RWPE2 (cell line): Measurements from ENCODE around the gene IFT81.
"Not testable (repeated sequence)": the region's sequence is repeated elsewhere in the genome, so short reads cannot be mapped to it uniquely, and the experiment has no call there.

ENCODE experiments used
- ATAC-seq: fragments of 200-7000 bp; cut with Tn5 transposase; 3 replicates; pipeline ENCODE4 v1.9.1; 2021; ENCODE audit warnings: low read depth
- DNase-seq: peaks from one replicate; pipeline ENCODE4 v3.0.0-alpha.2; 2020; ENCODE audit warnings: low spot score
- H3K27ac ChIP-seq: fragments of 450-650 bp; 2 replicates; pipeline ENCODE4 v1.5.1; 2017; ENCODE audit warnings: mild to moderate bottlenecking; ENCODE audit not compliant: poor library complexity, severe bottlenecking
- H3K27me3 ChIP-seq: fragments of 250-450 bp; sonication (Bioruptor Pico); 2 replicates; pipeline ENCODE4 v1.5.1; 2021; ENCODE audit warnings: mild to moderate bottlenecking, moderate library complexity; ENCODE audit not compliant: insufficient read depth, poor library complexity, severe bottlenecking
- H3K36me3 ChIP-seq: fragments of 250-450 bp; sonication (Bioruptor Pico); 2 replicates; pipeline ENCODE4 v1.5.1; 2020; ENCODE audit warnings: low read depth, mild to moderate bottlenecking, moderate library complexity
- H3K4me1 ChIP-seq: fragments of 250-450 bp; sonication (Bioruptor Pico); 2 replicates; pipeline ENCODE4 v1.5.1; 2021; ENCODE audit warnings: mild to moderate bottlenecking, moderate library complexity; ENCODE audit not compliant: insufficient read depth, poor library complexity, severe bottlenecking
- H3K4me3 ChIP-seq: fragments of 250-450 bp; sonication (Bioruptor Pico); 2 replicates; pipeline ENCODE4 v1.5.1; 2021; ENCODE audit warnings: mild to moderate bottlenecking, moderate library complexity; ENCODE audit not compliant: severe bottlenecking
- H3K9me3 ChIP-seq: fragments of 250-450 bp; sonication (Bioruptor Pico); 2 replicates; pipeline ENCODE4 v1.5.1; 2021; ENCODE audit warnings: mild to moderate bottlenecking, moderate library complexity; ENCODE audit not compliant: severe bottlenecking
- TF ChIP-seq, protein P1 (sequence below): fragments of 450-650 bp; IDR thresholded peaks from one replicate; pipeline ENCODE4 v1.5.1; 2017; ENCODE audit warnings: mild to moderate bottlenecking, moderate library complexity; ENCODE audit not compliant: poor library complexity, severe bottlenecking

Gene IFT81

DNA sequence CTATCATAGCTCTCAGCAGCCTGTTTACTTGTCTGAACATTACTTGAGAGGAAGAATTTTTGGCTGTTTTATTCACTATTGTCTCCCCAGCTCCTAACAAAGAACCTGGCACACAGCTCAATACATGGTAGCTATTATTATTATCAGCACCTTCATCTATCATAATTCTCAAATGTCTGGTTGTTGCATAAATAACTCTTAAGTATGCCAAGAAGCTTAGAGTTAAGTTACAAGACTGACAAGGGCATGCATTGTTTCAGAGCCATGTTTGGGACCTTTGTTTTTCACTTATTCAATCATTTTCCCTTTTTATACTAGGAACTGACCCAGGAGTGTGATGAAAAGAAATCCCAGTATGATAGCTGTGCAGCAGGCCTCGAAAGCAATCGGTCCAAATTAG lies 79.4 kb downstream of the IFT81 start:
- Histone ChIP-seq H3K9me3 (no peaks in the 10 kb centered on the region), H3K27me3 (no peaks in the 10 kb centered on the region)

DNA sequence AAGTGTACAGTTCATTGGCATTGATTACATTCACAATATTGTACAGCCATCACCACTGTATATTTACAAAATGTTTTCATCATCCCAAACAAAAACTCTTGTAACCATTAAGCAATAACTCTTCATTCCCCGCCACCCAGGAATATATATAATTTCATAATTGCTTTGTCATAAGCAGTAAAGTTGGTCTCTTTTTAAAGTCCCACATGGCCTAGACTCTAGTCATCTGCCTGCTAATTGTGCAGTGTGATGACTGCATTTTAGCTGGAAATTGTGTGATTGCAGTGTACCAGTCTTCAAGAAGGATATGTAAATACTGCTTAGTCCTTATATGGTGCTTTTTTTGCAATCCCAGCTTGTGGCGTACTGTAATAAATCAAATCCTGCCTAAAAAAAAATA lies 81.8 kb downstream of the IFT81 start:
- no peaks in the 10 kb centered on the region for H3K27me3 ChIP-seq
- ATAC-seq: no peak
- peaks cover 23% of the 10 kb centered on the region for H3K36me3 ChIP-seq
- H3K4me3 ChIP-seq: no peak overlapping the region
- H3K4me1 ChIP-seq: no peaks in the 10 kb centered on the region
- no peak for DNase-seq
- TF ChIP-seq, protein P1, sequence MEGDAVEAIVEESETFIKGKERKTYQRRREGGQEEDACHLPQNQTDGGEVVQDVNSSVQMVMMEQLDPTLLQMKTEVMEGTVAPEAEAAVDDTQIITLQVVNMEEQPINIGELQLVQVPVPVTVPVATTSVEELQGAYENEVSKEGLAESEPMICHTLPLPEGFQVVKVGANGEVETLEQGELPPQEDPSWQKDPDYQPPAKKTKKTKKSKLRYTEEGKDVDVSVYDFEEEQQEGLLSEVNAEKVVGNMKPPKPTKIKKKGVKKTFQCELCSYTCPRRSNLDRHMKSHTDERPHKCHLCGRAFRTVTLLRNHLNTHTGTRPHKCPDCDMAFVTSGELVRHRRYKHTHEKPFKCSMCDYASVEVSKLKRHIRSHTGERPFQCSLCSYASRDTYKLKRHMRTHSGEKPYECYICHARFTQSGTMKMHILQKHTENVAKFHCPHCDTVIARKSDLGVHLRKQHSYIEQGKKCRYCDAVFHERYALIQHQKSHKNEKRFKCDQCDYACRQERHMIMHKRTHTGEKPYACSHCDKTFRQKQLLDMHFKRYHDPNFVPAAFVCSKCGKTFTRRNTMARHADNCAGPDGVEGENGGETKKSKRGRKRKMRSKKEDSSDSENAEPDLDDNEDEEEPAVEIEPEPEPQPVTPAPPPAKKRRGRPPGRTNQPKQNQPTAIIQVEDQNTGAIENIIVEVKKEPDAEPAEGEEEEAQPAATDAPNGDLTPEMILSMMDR: no peak
- no peaks in the 10 kb centered on the region for H3K9me3 ChIP-seq
- H3K27ac ChIP-seq: no peak overlapping the region

More for the DNA sequence above, 79.4 kb downstream of the IFT81 start:
- Histone ChIP-seq H3K36me3 (peaks cover 23% of the 10 kb centered on the region), H3K4me3 (no peak overlapping the region), H3K27ac (no peak overlapping the region), H3K4me1 (peaks cover 16% of the 10 kb centered on the region)
- TF ChIP-seq, protein P1: no peak
- no peak for DNase-seq
- no peak for ATAC-seq

DNA sequence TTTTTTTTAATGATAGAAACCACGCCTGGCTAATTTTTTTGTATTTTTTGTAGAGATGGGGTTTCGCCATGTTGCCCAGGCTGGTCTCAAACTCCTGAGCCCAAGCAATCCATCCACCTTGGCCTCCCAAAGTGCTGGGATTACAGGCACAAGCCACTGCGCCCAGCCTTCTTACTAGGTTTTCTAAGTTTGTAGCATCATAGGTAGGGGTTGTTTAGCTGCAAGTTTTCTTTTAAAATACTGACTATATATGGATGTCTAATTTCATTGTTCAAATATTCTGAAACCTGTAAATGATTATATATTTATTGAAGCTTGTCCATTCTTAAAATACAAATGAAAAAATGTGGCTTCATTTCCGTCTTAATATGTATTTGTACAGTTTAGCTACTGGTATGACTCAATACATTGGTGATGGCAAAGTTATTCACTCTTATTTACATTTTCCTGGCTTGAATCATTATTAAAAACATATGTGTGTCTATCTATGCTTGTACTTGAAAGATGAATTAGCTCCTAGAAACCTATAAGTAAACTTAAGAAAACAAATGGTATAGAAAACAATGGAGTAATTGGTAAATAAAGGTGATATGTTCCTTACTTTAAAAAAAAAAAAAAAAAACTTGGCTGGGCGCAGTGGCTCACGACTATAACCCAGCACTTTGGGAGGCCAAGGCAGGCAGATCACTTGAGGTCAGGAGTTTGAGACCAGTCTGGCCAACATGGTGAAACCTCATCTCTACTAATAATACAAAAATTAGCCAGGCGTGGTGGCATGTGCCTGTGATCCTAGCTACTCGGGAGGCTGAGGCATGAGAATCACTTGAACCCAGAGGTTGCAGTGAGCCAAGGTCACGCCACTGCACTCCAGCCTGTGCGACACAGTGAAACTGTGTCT lies 87.7 kb downstream of the IFT81 start:
- H3K4me1 ChIP-seq, DNase-seq, H3K27me3 ChIP-seq, H3K4me3 ChIP-seq, H3K9me3 ChIP-seq: not testable (repeated sequence)
- peak overlapping the region; percentile 76 for H3K27ac ChIP-seq
- peak; percentile 98 for ATAC-seq
- H3K36me3 ChIP-seq: peaks cover 11% of the 10 kb centered on the region

DNA sequence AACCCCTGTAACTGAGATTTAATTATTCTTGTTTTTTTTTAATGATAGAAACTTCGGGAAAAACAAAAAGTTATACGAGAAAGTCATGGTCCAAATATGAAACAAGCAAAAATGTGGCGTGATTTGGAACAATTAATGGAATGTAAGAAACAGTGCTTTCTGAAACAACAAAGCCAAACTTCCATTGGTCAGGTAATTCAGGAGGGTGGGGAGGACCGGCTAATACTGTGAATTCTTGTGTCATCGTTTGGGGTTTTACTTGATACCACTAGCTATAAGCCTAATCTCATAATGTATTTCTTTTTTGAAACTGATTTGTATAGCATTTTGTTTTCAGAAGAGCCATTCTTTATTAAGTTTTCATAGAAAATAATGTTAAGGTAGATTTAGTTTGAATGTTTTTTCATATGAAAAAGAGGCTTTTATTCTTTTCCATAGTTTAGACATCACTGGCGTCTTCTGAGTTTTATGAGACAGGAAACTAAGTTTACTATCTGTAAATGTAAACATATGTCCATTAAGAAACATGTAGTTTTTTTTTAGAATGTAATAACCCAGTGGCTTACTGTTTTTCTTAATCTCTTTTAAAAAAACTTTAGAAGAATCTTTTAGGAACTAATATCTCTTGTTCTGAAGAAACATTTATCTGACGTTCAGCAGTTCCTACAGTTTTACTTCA lies 94.0 kb downstream of the IFT81 start:
- ATAC-seq: no peak
- H3K27ac ChIP-seq: no peak overlapping the region

DNA sequence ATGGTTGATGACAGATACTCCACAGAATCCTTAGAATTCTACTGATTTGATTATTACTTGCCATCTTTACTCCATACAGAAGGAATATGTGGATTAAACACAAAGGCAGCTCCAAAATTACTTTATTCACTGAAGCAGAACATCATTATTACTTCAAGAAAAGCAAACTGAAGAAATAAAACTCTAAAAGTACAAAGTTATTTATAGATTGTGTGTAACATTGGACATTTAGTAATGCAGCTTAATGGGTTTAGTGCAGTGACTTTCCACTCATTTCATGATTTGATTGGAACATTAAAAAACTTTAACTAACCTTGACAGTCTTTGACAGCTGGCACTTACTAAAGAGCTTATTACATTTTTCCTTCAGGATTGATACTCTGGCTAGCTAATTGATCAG lies 97.9 kb downstream of the IFT81 start:
- Histone ChIP-seq H3K27ac (peak overlapping the region; percentile 88), H3K4me1 (peaks cover 23% of the 10 kb centered on the region), H3K4me3 (no peak overlapping the region), H3K36me3 (peaks cover 15% of the 10 kb centered on the region), H3K27me3 (no peaks in the 10 kb centered on the region), H3K9me3 (no peaks in the 10 kb centered on the region)
- TF ChIP-seq, protein P1: no peak
- ATAC-seq (no peak), DNase-seq (no peak)

More for the DNA sequence above, 94.0 kb downstream of the IFT81 start:
- H3K36me3 ChIP-seq: peaks cover 22% of the 10 kb centered on the region
- TF ChIP-seq, protein P1: no peak
- no peak for DNase-seq
- H3K9me3 ChIP-seq: peaks cover 7% of the 10 kb centered on the region
- no peak overlapping the region for H3K4me3 ChIP-seq
- H3K27me3 ChIP-seq: no peaks in the 10 kb centered on the region
- peaks cover 3% of the 10 kb centered on the region for H3K4me1 ChIP-seq
